GM21447 (cell line): ENCODE data around the gene PSMA6.
"Not testable (repeated sequence)": the region's sequence is repeated elsewhere in the genome, so short reads cannot be mapped to it uniquely, and the experiment has no call there.

Experiments used
- ATAC-seq: cut with Tn5 transposase; IDR thresholded peaks from one replicate; pipeline ENCODE4 v1.9.1; 2021; ENCODE audit not compliant: unreplicated experiment

Gene PSMA6

DNA sequence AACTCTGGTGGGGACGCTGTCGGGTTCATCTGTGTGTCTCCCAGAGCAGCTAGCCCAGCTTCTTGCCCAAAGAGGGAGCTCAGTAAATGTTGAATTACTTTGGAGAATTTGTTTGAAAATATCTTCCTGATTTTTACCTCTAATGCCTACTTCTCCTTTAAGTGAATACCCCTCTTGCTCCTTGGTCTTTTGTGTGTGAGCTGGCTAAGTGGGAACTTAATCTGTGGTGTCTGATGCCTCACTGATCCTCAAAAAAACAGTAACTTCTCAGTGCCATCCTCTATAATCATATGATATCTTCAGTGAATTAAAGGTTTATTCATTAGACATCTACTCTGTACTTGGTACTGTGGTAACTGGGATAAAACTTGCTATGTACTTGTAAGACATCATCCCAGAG is 7.7 kb upstream of the PSMA6 start:
- ATAC-seq = no peak

DNA sequence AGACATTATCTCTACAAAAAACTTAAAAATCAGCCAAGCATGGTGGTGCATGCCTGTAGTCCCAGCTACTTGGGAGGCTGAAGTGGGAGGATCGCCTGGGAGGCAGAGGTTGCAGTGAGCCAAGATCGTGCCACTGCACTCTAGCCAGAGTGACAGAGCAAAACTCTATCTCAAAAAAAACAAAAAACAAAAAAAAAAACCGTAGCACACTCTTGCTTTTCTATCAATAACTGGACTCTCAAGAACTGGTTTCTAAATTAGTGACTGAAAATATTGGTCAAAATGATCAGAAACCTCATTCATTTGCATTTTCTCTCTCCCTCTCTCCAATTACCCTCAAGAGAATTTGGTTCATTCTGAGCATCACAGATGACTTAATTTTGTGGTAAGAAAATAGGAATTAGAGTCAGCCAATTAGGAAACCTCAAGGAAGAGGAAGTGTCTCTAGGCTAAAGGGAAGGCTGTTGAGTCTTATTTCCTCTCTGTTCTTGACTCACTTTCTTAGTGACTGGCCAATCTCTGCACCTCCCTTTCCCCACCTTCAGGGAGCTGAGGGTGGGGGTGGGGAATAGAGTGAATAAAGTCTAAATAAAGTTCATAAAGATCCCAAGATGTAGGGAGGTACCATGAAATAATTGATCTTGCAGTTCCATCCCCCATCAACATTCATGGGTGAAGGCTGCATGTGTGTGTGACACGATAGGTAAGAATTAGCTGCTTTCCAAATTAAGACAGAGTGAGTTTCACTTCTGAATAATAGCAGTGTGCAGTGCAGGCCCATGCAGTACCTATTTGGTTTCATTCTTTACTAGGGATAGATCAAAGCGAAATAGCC is 6.8 kb upstream of the PSMA6 start:
- ATAC-seq = peak; percentile 66

DNA sequence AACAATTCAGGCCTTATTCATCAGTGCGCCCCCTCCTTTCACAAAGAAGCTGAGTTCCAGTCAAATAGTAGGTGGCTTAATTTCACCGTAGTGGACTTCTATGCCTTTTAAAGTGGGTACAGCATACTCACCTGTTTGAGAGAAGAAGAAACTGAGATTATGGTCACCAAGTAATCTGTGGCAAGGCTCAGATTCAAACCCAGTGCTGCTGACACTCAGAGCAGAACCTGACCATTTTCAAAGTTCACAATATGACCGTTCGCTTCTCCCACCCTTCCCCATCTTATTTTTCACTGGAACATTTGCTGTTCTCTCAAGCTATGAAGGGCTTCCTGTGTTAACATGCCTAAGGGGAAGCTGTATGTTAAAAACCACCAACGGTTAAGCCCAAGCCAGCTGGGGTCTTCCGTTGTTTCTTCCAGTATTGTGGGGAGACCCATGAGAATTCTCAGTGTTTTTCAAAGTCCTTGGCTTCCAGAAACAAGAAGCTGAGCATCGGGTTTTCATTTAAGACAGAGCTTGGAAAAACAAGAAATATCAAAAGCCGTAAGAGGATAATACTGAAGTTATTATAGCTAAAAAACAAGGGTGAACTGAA is 6.1 kb upstream of the PSMA6 start:
- ATAC-seq = peak; percentile 12

DNA sequence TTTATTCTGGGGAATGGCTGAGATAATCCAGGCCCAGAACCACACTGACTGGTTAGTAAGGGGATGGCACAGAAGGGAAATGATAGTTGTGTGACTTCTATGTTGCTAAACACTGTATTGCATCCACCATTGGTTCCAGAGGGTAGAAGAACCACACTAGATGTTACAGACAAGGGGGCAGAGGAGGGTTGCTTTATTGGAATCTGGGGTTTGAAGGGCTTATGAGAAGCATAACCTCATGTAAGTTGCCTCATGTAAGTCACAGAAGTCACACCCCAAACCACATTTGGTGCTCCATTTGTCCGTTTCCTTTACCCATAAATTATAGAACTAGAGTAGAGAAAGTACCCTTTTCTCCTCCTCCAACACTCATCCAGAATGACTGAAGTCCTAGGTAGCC is 5.5 kb upstream of the PSMA6 start:
- ATAC-seq = no peak

DNA sequence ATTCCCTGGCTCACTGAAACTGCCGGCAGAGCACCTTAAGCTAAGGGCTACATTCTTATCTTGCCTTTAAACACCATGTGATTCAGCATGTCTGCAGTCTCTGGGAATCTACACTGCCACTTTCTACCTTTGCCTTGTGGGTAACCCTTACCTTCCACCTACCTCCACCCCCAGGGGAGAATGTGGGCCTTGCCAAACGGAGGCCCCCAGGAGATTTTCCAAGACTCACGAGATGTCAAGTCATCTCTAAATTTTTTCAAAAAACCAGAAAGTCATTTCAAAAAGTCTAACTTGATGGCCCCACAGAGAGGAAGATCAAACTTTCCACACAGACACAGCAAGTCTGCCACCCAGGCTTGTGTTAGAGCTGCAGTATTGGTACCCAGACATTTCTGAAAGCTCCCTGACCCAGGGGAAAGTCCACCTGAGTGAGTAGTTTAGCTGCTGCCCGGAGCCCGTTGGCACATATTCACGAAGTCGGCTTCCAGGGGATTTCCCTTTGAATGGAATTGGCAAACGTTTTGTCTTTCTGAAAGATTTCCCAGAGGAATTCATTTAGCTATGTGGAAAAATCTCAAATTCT is 4.7 kb upstream of the PSMA6 start:
- no peak for ATAC-seq

DNA sequence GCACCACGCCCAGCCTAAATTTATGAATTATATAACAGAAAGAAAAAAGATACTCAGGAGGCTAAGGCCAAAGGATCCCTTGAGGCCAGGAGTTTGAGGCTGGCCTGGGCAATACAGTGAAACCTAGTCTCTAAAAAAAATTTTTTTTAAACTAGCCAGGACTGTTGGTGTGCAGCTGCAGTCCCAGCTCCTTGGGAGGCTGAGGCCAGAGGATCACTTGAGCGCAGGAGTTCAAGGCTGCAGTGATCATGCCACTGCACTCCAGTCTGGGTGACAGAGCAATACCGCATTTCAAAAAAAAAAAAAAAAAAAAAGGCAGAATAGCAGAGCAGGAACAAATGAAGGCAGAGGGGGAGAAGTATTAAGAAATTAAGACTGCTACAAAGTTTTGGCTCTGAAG is 2.6 kb upstream of the PSMA6 start:
- no peak for ATAC-seq

DNA sequence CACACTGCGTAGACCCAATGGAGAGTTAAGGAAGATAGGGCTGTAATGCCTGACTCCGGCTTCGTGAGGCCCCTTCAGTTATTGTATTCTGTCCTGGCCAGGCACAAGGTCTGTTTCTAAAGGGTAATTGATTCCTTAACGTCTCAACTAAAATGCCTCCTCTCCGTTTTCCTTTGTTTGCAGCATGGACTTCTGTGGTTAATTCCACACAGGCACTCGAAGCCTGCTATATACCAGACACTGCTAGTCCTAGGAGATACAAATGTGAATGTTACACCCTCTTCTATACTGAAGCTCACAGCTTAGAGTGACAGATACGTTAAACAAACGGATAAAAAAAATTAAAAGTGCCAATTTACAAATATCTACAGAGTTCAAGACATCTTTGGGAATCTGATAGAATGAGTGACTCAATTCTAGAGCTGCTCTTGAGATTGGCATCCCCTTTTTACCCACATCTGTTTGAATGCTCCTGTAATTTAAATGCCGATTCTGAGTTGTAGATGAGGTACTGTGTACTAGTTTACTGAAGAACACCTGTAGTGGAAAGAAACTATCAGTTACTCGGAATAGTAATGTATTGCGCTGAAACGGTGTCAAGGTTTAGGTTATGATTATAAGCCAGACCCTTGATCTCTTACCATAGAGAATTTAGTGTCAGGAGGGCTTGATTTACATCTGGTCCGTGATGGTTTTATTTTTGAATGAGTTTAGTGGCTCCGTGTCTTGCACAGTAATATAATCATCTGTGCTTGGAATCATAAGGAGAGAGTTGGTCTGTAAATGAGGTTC is 784 bp downstream of the PSMA6 start:
- peak; percentile 4 for ATAC-seq

DNA sequence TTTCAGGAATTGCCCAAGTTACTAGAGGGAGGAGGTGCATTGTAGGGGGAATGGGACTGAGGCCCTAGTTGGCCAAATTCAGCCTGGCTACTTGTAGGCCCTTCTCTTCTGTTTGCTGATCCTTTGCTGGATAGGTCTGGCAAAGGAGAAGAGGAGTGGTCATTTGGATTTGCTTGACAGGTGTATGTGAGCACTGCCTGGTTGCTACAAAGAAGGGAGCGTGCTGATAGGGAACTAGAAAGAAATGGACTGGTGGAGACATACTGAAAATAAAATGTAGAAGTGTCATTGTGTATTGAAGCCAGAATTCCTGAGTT is 3.6 kb downstream of the PSMA6 start:
- ATAC-seq = no peak

DNA sequence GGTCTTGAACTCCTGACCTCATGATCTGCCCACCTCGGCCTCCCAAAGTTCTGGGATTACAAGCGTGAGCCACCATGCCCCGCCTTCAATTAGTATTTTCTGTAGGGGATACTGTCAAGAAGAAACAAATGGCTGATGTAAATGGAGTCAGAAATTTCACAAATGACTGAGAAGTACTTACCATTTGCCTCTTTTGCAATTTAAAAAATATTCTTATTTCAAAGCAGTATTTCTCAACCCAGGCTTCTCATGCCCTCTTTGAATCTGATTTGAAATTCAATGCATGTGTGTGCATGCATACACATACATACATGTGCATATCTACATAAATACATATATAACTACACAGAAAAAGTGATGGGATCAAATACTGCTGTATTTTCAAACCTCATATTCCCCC is 4.4 kb downstream of the PSMA6 start:
- no peak for ATAC-seq

DNA sequence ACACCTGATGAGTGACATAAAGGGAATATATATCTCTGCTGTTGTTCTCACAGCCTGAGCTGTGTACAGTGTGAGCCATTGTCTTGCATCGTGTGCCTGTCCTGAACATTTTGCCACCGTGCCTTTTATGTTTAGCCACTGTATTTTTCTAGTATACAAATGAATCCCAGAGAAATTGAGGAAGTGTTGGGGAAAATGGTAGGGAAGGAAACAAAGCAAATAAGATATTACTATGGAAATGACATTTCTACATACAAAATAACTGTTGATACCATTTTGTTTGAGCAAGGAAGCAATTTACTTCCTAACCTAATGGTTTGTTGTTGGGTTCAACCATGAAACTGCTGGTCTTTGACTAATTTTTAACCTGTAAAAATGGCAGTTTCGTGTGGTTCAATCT is 5.5 kb downstream of the PSMA6 start:
- no peak for ATAC-seq

DNA sequence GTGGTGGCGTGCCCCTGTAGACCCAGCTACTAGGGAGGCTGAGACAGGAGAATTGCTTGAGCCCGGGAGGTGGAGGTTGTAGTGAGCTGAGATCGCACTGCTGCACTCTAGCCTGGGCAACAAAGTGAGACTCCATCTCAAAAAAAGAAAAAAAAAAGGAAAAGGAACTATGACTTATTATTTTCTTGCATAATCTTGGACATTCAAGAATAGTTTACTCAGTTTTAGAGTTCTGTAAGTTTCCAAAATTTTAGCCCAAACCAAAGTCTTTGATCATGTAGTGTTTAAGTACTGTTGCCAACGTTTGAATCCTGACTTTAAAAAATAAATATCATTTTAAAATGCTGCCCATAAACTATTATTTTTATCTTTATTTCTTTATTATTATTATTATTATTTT is 6.2 kb downstream of the PSMA6 start:
- ATAC-seq = no peak

DNA sequence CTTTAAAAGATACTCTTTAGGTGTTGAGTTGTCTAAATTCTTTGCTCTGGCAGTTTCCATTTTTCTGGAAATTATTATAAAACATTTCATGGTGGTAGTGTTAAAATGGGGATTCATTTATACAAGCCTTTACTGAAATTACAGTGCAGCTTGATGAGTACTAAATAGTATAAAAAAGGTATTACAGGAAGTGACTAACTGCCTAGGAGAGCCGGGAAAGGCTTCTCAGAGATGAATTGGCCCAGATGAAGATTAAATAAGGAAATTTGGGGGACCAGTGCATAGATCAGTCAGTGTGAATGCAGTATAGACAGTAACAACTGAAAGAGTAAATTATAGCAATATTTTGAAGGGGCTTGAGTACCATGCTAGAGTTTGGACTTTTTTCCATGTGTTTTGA is 7.5 kb downstream of the PSMA6 start:
- ATAC-seq = no peak

DNA sequence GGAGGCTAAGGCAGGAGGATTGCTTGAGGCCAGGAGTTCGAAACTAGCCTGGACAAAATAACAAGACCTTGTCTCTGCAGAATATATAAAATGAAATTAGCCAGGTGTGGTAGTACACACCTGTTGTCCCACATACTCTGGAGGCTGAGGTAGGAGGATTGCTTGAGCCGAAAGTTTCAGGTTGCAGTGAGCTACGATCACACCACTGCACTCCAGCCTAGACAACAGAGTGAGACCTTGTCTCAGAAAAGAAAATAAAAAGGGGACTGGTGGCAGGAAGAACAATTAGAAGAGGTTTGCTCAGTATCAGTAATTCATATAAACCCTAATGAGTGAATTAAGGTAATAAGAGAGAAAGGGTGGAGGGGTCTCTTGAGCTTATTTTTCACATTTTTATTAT is 8.0 kb downstream of the PSMA6 start:
- no peak for ATAC-seq

DNA sequence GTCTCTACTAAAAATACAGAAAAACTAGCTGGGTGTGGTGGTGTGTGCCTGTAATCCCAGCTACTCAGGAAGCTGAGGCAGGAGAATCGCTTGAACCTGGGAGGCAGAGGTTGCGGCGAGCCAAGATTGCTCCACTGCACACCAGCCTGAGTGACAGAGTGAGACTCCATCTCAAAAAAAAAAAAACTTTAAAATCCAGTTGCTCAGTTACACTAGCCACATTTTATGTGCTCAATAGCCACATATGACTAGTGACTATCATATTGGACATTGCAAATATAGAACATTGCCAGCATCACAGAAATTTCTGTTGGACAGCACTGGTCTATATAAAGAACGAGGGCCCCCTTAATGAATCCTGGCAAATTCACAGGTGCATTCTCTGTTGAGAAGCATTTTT is 9.2 kb downstream of the PSMA6 start:
- ATAC-seq = not testable (repeated sequence)

DNA sequence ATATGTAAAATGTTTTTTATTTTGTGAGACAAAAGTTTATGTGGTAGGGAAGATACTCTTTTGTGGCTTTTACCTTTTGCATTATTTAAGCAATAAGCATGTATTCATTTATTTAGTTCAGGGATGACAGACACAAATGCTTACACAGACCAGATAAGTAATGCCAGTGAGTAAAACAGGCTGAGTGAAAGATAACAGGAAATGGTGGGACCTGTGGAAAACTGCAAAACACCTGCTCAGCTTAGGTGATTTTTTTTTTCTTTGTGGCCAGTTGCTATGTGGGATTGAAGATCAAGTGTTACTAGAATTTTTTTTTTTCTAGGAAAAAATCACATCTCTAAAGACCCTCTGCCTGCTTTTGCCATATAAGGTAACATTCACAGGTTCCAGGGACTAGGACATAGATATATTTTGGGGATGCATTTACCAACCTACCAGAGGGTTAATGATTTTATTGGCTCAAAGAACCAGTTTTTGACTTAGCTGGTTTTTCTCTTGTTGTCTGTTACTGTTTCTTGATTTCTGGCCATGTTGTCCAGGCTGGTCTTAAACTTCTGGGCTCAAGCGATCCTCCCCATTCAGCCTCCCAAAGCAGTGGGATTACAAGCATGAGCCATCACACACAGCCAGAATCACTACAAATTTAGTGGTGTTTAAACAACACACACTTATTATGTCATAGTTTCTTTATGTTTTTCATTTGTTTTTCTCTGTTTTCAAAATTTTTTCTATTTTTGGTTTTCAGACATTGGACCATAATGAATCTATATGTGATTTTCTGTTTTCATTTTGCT is 9.8 kb downstream of the PSMA6 start:
- no peak for ATAC-seq

DNA sequence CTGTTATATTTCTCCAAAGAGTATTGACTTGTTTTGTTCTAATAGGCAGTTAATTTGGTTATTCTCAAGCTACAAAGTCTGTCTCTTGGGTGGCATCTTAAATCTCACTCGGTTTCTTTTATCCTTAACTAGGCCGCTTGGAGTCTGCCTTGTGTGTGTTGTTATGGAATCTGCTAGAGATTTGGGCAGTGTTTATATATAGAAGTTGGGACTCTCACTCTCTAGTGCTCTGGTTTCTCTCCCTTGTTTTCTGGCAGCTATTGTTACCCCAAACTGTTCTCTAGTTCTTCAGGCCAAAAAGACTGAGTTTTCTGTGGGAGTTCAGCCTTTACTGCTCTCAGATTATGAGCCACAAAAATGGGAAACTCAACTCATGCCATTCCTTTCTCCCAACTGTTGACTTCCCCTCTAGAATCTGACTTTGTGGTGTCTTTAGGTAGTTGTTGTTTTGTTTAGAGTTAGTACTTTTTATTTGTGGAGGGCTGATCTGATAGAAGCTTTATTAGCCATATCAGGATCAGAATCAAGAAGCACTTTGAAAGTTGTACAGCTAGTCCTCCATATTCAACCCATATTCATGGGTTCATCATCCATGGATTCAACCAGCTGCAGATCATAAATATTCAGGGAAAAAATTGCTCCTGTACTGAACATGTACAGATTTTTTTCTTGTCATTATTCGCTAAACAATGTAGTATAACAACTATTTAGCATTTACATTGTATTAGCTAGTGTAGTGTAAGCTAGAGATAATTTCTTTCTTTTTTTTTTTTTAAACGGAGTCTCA is 11.2 kb downstream of the PSMA6 start:
- no peak for ATAC-seq

DNA sequence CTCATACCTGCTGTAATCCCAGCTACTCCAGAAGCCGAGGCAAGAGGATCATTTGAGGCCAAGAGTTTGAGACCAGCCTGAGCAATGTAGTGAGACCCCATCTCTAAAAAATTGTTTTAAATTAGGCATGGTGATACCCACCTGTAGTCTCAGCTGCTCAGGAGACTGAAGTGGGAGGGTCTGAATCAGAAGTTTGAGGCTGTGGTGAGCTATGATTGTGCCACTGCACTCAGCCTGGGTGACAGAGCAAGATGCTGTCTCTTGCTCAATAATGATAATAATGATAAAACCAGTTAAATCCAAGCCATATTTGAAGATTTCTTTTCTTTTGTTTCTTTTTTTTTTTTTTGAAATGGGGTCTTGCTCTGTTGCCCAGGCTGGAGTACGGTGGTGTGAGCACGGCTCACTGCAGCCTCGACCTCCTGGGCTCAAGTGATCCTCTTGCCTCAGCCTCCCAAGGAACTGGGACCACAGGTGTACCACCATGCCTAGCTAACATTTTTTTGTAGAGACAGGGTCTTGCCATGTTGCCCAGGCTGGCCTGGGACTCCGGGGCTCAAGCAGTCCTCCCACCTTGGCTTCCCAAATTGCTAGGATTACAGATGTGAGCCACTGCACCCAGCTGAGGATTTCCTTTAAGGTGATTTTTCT is 12.8 kb downstream of the PSMA6 start:
- no peak for ATAC-seq

DNA sequence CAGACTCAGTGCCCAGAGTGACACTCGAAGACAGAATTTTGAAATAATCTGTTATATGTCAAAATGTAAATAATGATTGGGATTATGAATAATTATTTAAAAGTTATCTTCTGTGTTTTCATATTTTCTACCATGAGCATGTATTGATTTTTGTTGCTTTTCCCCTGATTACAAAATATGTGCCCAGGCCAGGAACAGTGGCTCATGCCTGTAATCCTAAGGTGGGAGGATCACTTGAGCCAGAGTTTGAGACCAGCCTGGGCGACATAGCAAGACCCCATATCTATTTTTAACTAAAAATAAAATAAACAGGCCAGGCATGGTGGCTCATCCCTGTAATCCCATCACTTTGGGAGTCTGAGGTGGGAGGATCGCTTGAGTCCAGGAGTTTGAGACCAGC is 13.5 kb downstream of the PSMA6 start:
- no peak for ATAC-seq

DNA sequence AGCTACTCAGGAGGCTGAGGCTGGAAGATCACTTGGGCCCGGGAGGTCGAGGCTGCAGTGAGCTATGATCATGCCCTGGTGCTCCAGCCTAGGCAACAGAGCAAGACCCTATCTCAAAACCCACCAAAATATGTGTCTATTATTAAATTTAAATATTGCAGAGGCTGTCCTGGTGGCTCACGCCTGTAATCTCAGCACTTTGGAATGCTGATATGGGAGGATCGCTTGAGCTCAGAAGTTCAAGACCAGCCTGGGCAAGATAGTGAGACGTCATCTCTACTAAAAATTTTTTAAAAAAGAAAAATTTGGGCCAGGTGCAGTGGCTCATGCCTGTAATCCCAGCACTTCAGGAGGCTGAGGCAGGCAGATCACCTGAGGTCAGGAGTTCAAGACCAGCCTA is 13.9 kb downstream of the PSMA6 start:
- no peak for ATAC-seq

DNA sequence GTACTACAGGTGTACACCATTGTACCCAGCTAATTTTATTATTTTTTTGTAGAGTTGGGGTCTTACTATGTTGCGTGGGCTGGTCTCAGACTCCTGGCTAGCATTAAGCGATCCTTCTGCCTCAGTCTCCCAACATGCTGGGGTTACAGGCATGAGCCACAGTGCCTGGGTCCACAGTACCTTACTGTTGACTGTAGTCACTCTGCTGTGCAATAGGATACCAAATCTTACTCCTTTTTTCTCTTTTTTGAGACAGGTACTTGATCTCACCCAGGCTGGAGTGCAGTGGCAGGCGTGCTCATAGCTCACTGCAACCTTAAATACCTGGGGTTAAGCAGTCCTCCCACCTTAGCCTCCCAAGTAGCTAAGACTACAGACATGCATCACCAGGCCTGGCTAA is 25.6 kb downstream of the PSMA6 start:
- no peak for ATAC-seq
